Neural cell (in vitro differentiated cells): ENCODE data around the gene SNRNP25. TPM values are rescaled to one million over a fixed set of nuclear protein-coding genes. Genes with fewer than 3 reads are reported as not detected.

ENCODE experiments used
- H2AFZ ChIP-seq: fragments of 200-600, 300-800 bp; sonication (generic), shearing (Covaris generic); 2 replicates; pipeline ENCODE4 v1.6.0; 2014; ENCODE audit warnings: low read depth, mild to moderate bottlenecking, antibody characterized with exemption, low read length, moderate library complexity
- H3F3A ChIP-seq: fragments of 200-600 bp; shearing (Covaris generic); 2 replicates; pipeline ENCODE4 v1.6.1; 2016; ENCODE audit warnings: mild to moderate bottlenecking, moderate library complexity, mixed read lengths, antibody characterized with exemption, low read length; ENCODE audit not compliant: insufficient read depth, poor library complexity, severe bottlenecking
- H3K27ac ChIP-seq: fragments of 200-600, 300-800 bp; sonication (generic), shearing (Covaris generic); 2 replicates; pipeline ENCODE4 v1.5.1; 2014; ENCODE audit warnings: mild to moderate bottlenecking, low read length, moderate library complexity
- H3K27me3 ChIP-seq: fragments of 300-800, 200-600 bp; sonication (generic), shearing (Covaris generic); 2 replicates; pipeline ENCODE4 v1.6.0; 2014; ENCODE audit warnings: mild to moderate bottlenecking, low read depth, low read length, moderate library complexity; ENCODE audit not compliant: insufficient read depth
- H3K36me3 ChIP-seq: fragments of 300-800, 200-600 bp; sonication (generic), shearing (Covaris generic); 2 replicates; pipeline ENCODE4 v1.5.1; 2014; ENCODE audit warnings: mild to moderate bottlenecking, antibody characterized with exemption, low read length, moderate library complexity; ENCODE audit not compliant: insufficient read depth
- H3K4me2 ChIP-seq: fragments of 300-800, 200-600 bp; sonication (generic), shearing (Covaris generic); 2 replicates; pipeline ENCODE4 v1.6.0; 2014; ENCODE audit warnings: mild to moderate bottlenecking, low read length
- H3K4me3 ChIP-seq: fragments of 300-800, 200-600 bp; sonication (generic), shearing (Covaris generic); 2 replicates; pipeline ENCODE4 v1.5.1; 2014; ENCODE audit warnings: mild to moderate bottlenecking, low read length, moderate library complexity
- H3K79me2 ChIP-seq: fragments of 200-600 bp; shearing (Covaris generic); replicated peaks from 2 replicates; pipeline ENCODE4 v1.6.0; 2014; ENCODE audit warnings: mild to moderate bottlenecking, low read length, moderate library complexity; ENCODE audit not compliant: insufficient read depth
- H3K9ac ChIP-seq: fragments of 300-800, 200-600 bp; sonication (generic), shearing (Covaris generic); 2 replicates; pipeline ENCODE4 v1.6.1; 2016; ENCODE audit warnings: mild to moderate bottlenecking, low read length, mixed read lengths
- H3K9me2 ChIP-seq: fragments of 200-600 bp; shearing (Covaris generic); 2 replicates; pipeline ENCODE4 v1.6.1; 2016; ENCODE audit warnings: mild to moderate bottlenecking, low read length, mixed read lengths; ENCODE audit not compliant: insufficient read depth
- H3K9me3 ChIP-seq: fragments of 200-600, 300-800 bp; sonication (generic), shearing (Covaris generic); 2 replicates; pipeline ENCODE4 v1.6.1; 2016; ENCODE audit warnings: mild to moderate bottlenecking, mixed run types, low read length, moderate library complexity, mixed read lengths
- H4K20me1 ChIP-seq: fragments of 200-600 bp; shearing (Covaris generic); 2 replicates; pipeline ENCODE4 v1.6.1; 2016; ENCODE audit warnings: mild to moderate bottlenecking, mixed run types; ENCODE audit not compliant: insufficient read depth
- CTCF ChIP-seq: fragments of 450-650 bp; IDR thresholded peaks from 2 replicates; pipeline ENCODE4 v1.5.1; 2014; ENCODE audit warnings: antibody characterized with exemption, mild to moderate bottlenecking, moderate library complexity; ENCODE audit not compliant: poor library complexity, severe bottlenecking
- EP300 ChIP-seq: fragments of 450-650 bp; conservative IDR thresholded peaks from 2 replicates; pipeline ENCODE4 v1.6.1; 2014; ENCODE audit warnings: antibody characterized with exemption, mild to moderate bottlenecking, moderate library complexity; ENCODE audit not compliant: poor library complexity, severe bottlenecking
- EZH2 ChIP-seq: fragments of 200-600, 300-800 bp; shearing (Covaris generic), sonication (generic); IDR thresholded peaks from 2 replicates; pipeline ENCODE4 v1.6.1; 2014; ENCODE audit warnings: antibody characterized with exemption, low read length, borderline replicate concordance, mild to moderate bottlenecking; ENCODE audit not compliant: insufficient read depth, poor library complexity, severe bottlenecking
- MXI1 ChIP-seq: fragments of 450-650 bp; conservative IDR thresholded peaks from 2 replicates; pipeline ENCODE4 v1.6.1; 2014; ENCODE audit warnings: antibody characterized with exemption, mild to moderate bottlenecking; ENCODE audit not compliant: poor library complexity, severe bottlenecking
- POLR2AphosphoS5 ChIP-seq: IDR thresholded peaks from 2 replicates; pipeline ENCODE4 v1.6.1; 2012
- RAD21 ChIP-seq: fragments of 450-650 bp; conservative IDR thresholded peaks from 2 replicates; pipeline ENCODE4 v1.6.1; 2014; ENCODE audit warnings: antibody characterized with exemption, mild to moderate bottlenecking, moderate library complexity
- REST ChIP-seq: IDR thresholded peaks from 2 replicates; pipeline ENCODE4 v1.6.1; 2012; ENCODE audit warnings: borderline replicate concordance
- SMC3 ChIP-seq: fragments of 450-650 bp; conservative IDR thresholded peaks from 2 replicates; pipeline ENCODE4 v1.6.1; 2014; ENCODE audit warnings: antibody characterized with exemption, mild to moderate bottlenecking, moderate library complexity; ENCODE audit not compliant: poor library complexity
- TAF1 ChIP-seq: IDR thresholded peaks from 2 replicates; pipeline ENCODE4 v1.6.1; 2012; ENCODE audit warnings: low read depth
- polyA plus RNA-seq: library from polyadenylated mRNA; depleted of rRNA; stranded (reverse); fragments of >200 nt; gene quantifications from 2 replicates; pipeline ENCODE4 v1.2.3, GENCODE V29; 2014

Gene SNRNP25
- polyA plus RNA-seq, 1 donor from 2014 or later: 46.4 TPM

GRCh38 chr16:42069-42457 lies 11.6 kb upstream of the SNRNP25 start:
- Histone ChIP-seq H3K27me3 (no peaks in the 10 kb centered on the region), H3K4me2 (no peak overlapping the region), H2AFZ (no peak overlapping the region), H3F3A (no peaks in the 10 kb centered on the region), H3K9me2 (no peaks in the 10 kb centered on the region), H3K27ac (no peak overlapping the region), H3K79me2 (no peaks in the 10 kb centered on the region), H3K4me3 (no peak overlapping the region), H3K9me3 (no peaks in the 10 kb centered on the region), H4K20me1 (no peaks in the 10 kb centered on the region), H3K36me3 (no peaks in the 10 kb centered on the region), H3K9ac (no peak overlapping the region)
- TF ChIP-seq POLR2AphosphoS5 (no peak), SMC3 (no peak), REST (no peak), RAD21 (no peak), TAF1 (no peak), MXI1 (no peak), EZH2 (no peak), EP300 (no peak), CTCF (no peak)

- Histone ChIP-seq H2AFZ (no peak overlapping the region), H3K27me3 (no peaks in the 10 kb centered on the region), H3K4me3 (no peak overlapping the region), H3K4me2 (no peak overlapping the region), H3K9ac (no peak overlapping the region), H3K9me3 (no peaks in the 10 kb centered on the region), H3K36me3 (no peaks in the 10 kb centered on the region), H4K20me1 (no peaks in the 10 kb centered on the region), H3K27ac (no peak overlapping the region), H3F3A (no peaks in the 10 kb centered on the region), H3K79me2 (no peaks in the 10 kb centered on the region), H3K9me2 (no peaks in the 10 kb centered on the region)
- TF ChIP-seq EP300: no peak
Measured at GRCh38 chr16:42691-43090, 10.9 kb upstream of the SNRNP25 start.

- no peaks in the 10 kb centered on the region for H4K20me1 ChIP-seq
- H3K9me3 ChIP-seq: no peaks in the 10 kb centered on the region
- H3K4me3 ChIP-seq: no peak overlapping the region
- TF ChIP-seq MXI1: no peak
- no peak for TF ChIP-seq CTCF
- no peak for TF ChIP-seq EZH2
- TF ChIP-seq TAF1: no peak
- no peak for TF ChIP-seq EP300
- no peak for TF ChIP-seq SMC3
- TF ChIP-seq RAD21: no peak
- no peak for TF ChIP-seq REST
- TF ChIP-seq POLR2AphosphoS5: no peak
- no peak overlapping the region for H3K9ac ChIP-seq
- no peaks in the 10 kb centered on the region for H3F3A ChIP-seq
- no peaks in the 10 kb centered on the region for H3K36me3 ChIP-seq
- H3K4me2 ChIP-seq: no peak overlapping the region
- H3K27me3 ChIP-seq: no peaks in the 10 kb centered on the region
- no peaks in the 10 kb centered on the region for H3K79me2 ChIP-seq
- H3K9me2 ChIP-seq: no peaks in the 10 kb centered on the region
- H3K27ac ChIP-seq: no peak overlapping the region
- H2AFZ ChIP-seq: no peak overlapping the region
Measured at GRCh38 chr16:43294-43693, 10.3 kb upstream of the SNRNP25 start.
